SK-N-SH (cell line): ENCODE data around the gene PSME4. TPM values are rescaled to one million over a fixed set of nuclear protein-coding genes. Genes with fewer than 3 reads are reported as not detected.

Experiments
- CTCF ChIA-PET: fragments of 300-600, 350-600 bp; formaldehyde crosslinking; extraction: SDS; loops from one replicate; lab custom pipeline; 2021; lab: Yijun Ruan, JAX
- POLR2A ChIA-PET: fragments of 350-600 bp; sonication (Branson Sonifier 250); formaldehyde crosslinking; extraction: SDS; loops from one replicate; lab custom pipeline; 2020; ENCODE audit warnings: antibody characterized with exemption, inconsistent platforms; lab: Yijun Ruan, JAX
- DNase-seq: peaks from one replicate; pipeline ENCODE4 v3.0.0; 2012
- H2AFZ ChIP-seq: fragments of 200-600 bp; sonication (generic); 2 replicates; pipeline ENCODE4 v1.8.1; 2016; ENCODE audit warnings: antibody characterized with exemption, mild to moderate bottlenecking, low read depth
- H3F3A ChIP-seq: fragments of 200-600 bp; sonication (generic); replicated peaks from 2 replicates; pipeline ENCODE3; 2016; ENCODE audit warnings: antibody characterized with exemption, mild to moderate bottlenecking; ENCODE audit not compliant: insufficient read depth
- H3K27ac ChIP-seq, 2 experiments: fragments of 200-500 bp in 1 of 2; fragments of 200-600 bp in 1 of 2; sonication (Bioruptor generic) in 1 of 2; sonication (generic), shearing (Covaris generic) in 1 of 2; 2 replicates each; pipeline versions ENCODE4 v1.5.1 to v1.6.1; 2014 to 2016; ENCODE audit warnings: low read depth in 2 of 2, inconsistent platforms in 1 of 2, low read length in 1 of 2, mild to moderate bottlenecking in 1 of 2, mixed read lengths in 1 of 2
- H3K27me3 ChIP-seq: fragments of 200-600 bp; sonication (generic), shearing (Covaris generic); 2 replicates; pipeline ENCODE4 v1.6.1; 2016; ENCODE audit warnings: mixed run types; ENCODE audit not compliant: insufficient read depth
- H3K36me3 ChIP-seq, 2 experiments: fragments of 200-500 bp in 1 of 2; fragments of 200-600 bp in 1 of 2; sonication (Bioruptor generic) in 1 of 2; sonication (generic) in 1 of 2; replicated peaks in 1 of 2; 2 replicates each; pipeline versions ENCODE3 to v1.5.1; 2014 to 2016; ENCODE audit warnings: low read length in 1 of 2, mild to moderate bottlenecking in 1 of 2; ENCODE audit not compliant: insufficient read depth in 2 of 2, control insufficient read depth in 1 of 2
- H3K4me1 ChIP-seq, 2 experiments: fragments of 200-500 bp in 1 of 2; fragments of 200-600 bp in 1 of 2; sonication (Bioruptor generic) in 1 of 2; sonication (generic), shearing (Covaris generic) in 1 of 2; 2 replicates each; pipeline versions ENCODE4 v1.5.1 to v1.6.1; 2014 to 2016; ENCODE audit warnings: low read depth in 1 of 2, low read length in 1 of 2, mixed run types in 1 of 2; ENCODE audit not compliant: insufficient read depth in 2 of 2, control insufficient read depth in 1 of 2
- H3K4me2 ChIP-seq: fragments of 200-600 bp; sonication (generic), shearing (Covaris generic); 2 replicates; pipeline ENCODE4 v1.6.1; 2017; ENCODE audit warnings: mixed run types
- H3K4me3 ChIP-seq, 2 experiments: fragments of 200-500 bp in 1 of 2; fragments of 200-600 bp in 1 of 2; sonication (Bioruptor generic) in 1 of 2; sonication (generic), shearing (Covaris generic) in 1 of 2; 2 replicates each; pipeline versions ENCODE4 v1.5.1 to v1.8.1; 2014 to 2016; ENCODE audit warnings: low read depth in 2 of 2, inconsistent platforms in 1 of 2, low read length in 1 of 2, mild to moderate bottlenecking in 1 of 2, mixed read lengths in 1 of 2, moderate library complexity in 1 of 2
- H3K79me2 ChIP-seq: fragments of 200-600 bp; sonication (generic); 2 replicates; pipeline ENCODE4 v1.8.1; 2017; ENCODE audit warnings: mild to moderate bottlenecking; ENCODE audit not compliant: insufficient read depth
- H3K9ac ChIP-seq: fragments of 200-600 bp; sonication (generic); 2 replicates; pipeline ENCODE4 v1.6.1; 2017; ENCODE audit warnings: mixed run types
- H3K9me2 ChIP-seq: fragments of 200-600 bp; sonication (generic); 2 replicates; pipeline ENCODE4 v1.6.1; 2017; ENCODE audit warnings: mixed run types
- H3K9me3 ChIP-seq: fragments of 200-600 bp; sonication (generic); 2 replicates; pipeline ENCODE4 v1.6.1; 2017; ENCODE audit warnings: mixed run types, mild to moderate bottlenecking, moderate library complexity
- H4K20me1 ChIP-seq: fragments of 200-600 bp; sonication (generic); 2 replicates; pipeline ENCODE4 v1.6.1; 2017; ENCODE audit warnings: mild to moderate bottlenecking, mixed run types; ENCODE audit not compliant: insufficient read depth
- EP300 ChIP-seq, 2 experiments: IDR thresholded peaks; 2 replicates each; pipeline versions ENCODE4 v1.4.0 to v1.6.1; 2012; ENCODE audit warnings: borderline replicate concordance in 1 of 2, low read depth in 1 of 2, low read length in 1 of 2
- EZH2phosphoT487 ChIP-seq: fragments of 200-600 bp; sonication (generic); IDR thresholded peaks from 2 replicates; pipeline ENCODE4 v1.6.1; 2017; ENCODE audit warnings: low read depth, mixed run types, mild to moderate bottlenecking, antibody characterized with exemption, moderate library complexity, borderline replicate concordance
- GABPA ChIP-seq: IDR thresholded peaks from 2 replicates; pipeline ENCODE4 v1.4.0; 2012; ENCODE audit warnings: low read depth, mild to moderate bottlenecking
- IRF3 ChIP-seq: fragments of 150-350 bp; IDR thresholded peaks from 2 replicates; pipeline ENCODE4 v1.6.1; 2016; ENCODE audit warnings: mild to moderate bottlenecking, low read depth, low read length
- JUND ChIP-seq: IDR thresholded peaks from 2 replicates; pipeline ENCODE4 v1.4.0; 2012
- MAX ChIP-seq: IDR thresholded peaks from 2 replicates; pipeline ENCODE4 v1.4.0; 2012; ENCODE audit warnings: low read depth
- NRF1 ChIP-seq: IDR thresholded peaks from 2 replicates; pipeline ENCODE4 v1.6.1; 2012; ENCODE audit warnings: low read depth, mild to moderate bottlenecking, low read length
- RCOR1 ChIP-seq: fragments of 150-350 bp; IDR thresholded peaks from 2 replicates; pipeline ENCODE4 v1.6.1; 2017; ENCODE audit warnings: antibody characterized with exemption, low read length
- RFX5 ChIP-seq: IDR thresholded peaks from 2 replicates; pipeline ENCODE4 v1.6.1; 2012; ENCODE audit warnings: mild to moderate bottlenecking, improper control_type of control experiment, low read length
- RXRA ChIP-seq: IDR thresholded peaks from 2 replicates; pipeline ENCODE4 v1.4.0; 2012; ENCODE audit warnings: low read depth, mild to moderate bottlenecking, borderline replicate concordance
- WGBS: methylation state at CpG from one replicate; pipeline ENCODE4 v1.1.6; 2017; ENCODE audit warnings: low lambda C conversion rate; 5-methylcytosine and 5-hydroxymethylcytosine counted together
- polyA plus RNA-seq, 3 experiments: library from polyadenylated mRNA; depleted of rRNA; stranded (reverse); fragments of >200 nt; gene quantifications; 2 replicates each; pipeline ENCODE4 v1.2.3, GENCODE V29; 2012
- TF ChIP-seq, protein P1 (sequence below): fragments of 200-600 bp; sonication (generic); IDR thresholded peaks from 2 replicates; pipeline ENCODE4 v1.6.1; 2017; ENCODE audit warnings: antibody characterized with exemption, mild to moderate bottlenecking, moderate library complexity
- TF ChIP-seq, protein P2 (sequence below): fragments of 150-350 bp; IDR thresholded peaks from 2 replicates; pipeline ENCODE4 v1.6.1; 2017; ENCODE audit warnings: antibody characterized with exemption, low read length, low read depth, borderline replicate concordance

PSME4 gene
- polyA plus RNA-seq, 1 of the 3 experiments (the other 2 are of a cell fraction) = 12.8 TPM

GRCh38 chr2:53861824-53862223 lies 109.0 kb downstream of the PSME4 start (continued):
- TF ChIP-seq, protein P1, sequence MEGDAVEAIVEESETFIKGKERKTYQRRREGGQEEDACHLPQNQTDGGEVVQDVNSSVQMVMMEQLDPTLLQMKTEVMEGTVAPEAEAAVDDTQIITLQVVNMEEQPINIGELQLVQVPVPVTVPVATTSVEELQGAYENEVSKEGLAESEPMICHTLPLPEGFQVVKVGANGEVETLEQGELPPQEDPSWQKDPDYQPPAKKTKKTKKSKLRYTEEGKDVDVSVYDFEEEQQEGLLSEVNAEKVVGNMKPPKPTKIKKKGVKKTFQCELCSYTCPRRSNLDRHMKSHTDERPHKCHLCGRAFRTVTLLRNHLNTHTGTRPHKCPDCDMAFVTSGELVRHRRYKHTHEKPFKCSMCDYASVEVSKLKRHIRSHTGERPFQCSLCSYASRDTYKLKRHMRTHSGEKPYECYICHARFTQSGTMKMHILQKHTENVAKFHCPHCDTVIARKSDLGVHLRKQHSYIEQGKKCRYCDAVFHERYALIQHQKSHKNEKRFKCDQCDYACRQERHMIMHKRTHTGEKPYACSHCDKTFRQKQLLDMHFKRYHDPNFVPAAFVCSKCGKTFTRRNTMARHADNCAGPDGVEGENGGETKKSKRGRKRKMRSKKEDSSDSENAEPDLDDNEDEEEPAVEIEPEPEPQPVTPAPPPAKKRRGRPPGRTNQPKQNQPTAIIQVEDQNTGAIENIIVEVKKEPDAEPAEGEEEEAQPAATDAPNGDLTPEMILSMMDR = no peak
- TF ChIP-seq RCOR1 (no peak), EP300 (IDR thresholded peaks at IDR 0.05; ENCODE audit: borderline replicate concordance in 1 of 2, low read depth in 1 of 2, low read length in 1 of 2) (no peak)

DNA sequence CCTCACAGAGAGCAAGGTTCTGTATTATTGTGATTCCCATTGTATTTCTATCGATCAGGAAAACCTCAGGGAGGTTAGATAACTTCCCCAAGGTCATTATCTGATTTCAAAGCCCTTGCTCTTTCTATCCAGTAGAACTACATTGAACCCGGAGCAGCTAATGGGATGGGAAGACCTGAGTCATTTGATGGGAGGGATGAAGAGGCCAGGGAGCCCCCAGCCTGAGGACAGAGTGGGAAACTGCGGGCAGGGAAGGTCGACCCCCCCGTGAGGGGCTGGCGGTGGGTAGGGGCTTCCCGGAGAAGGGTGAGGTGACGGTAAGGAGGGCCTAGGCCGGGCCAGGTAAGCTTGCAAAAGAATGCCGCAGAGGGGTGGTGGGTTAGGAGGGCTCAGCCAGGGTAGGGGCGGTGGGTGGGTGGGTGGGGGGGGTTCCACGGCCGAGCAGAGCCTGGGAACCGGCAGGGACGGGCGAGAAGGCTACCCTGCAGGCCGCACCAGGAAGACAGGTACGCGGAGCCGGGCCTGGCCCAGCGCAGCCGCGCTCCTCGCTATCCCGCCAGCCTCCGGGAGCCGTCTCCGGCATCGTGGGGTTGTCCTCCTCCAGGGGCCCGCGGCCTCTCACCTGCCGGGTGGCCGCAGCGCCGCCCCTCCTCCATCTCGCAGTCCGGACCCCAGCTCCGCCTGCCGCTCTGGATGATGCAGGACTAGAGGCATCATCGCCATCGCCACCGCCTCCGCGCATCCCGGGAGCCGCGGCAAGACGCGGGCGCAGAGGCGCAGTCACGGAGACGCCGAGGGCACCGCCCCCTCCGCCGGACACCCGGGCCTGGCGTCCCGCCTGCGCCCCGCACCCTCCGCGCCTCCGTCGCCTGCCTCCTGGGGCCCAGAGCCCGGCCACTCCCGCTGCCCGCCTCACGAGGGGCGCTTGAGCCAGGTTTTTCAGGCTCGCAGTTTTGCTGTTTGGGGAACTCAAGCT lies 111.3 kb downstream of the PSME4 start, which contains the start of gene GPR75:
TSS of gene GPR75 (minus strand) at position 762 of the 976 bp plus-strand sequence. CDS start 5,211 bp downstream, outside the sequence.
- H3F3A ChIP-seq = no peaks in the 10 kb centered on the region
- no peaks in the 10 kb centered on the region; a peak in 2 of 4 replicates for H3K4me1 ChIP-seq
- H3K27me3 ChIP-seq = no peaks in the 10 kb centered on the region
- H3K4me2 ChIP-seq = no peak within 1 kb of the TSS
- no peaks in the 10 kb centered on the region for H3K9me3 ChIP-seq
- no peaks in the 10 kb centered on the region for H3K79me2 ChIP-seq
- no peaks in the 10 kb centered on the region for H3K9me2 ChIP-seq
- H2AFZ ChIP-seq = no peak within 1 kb of the TSS
- ChIA-PET CTCF (interaction anchor here (0.6 kb wide), 1 partner anchor 141 kb away, joined by 3 read pairs; no protein-coding TSS in a partner anchor), POLR2A (no interaction called here)
- H3K27ac ChIP-seq = no peak within 1 kb of the TSS
- no peak within 1 kb of the TSS for H3K4me3 ChIP-seq
- no peak within 1 kb of the TSS for H3K9ac ChIP-seq
- TF ChIP-seq RFX5 (no peak), EZH2phosphoT487 (no peak), NRF1 (no peak), JUND (no peak), GABPA (no peak), RCOR1 (no peak), MAX (no peak), IRF3 (no peak), RXRA (no peak)
- TF ChIP-seq, protein P2, sequence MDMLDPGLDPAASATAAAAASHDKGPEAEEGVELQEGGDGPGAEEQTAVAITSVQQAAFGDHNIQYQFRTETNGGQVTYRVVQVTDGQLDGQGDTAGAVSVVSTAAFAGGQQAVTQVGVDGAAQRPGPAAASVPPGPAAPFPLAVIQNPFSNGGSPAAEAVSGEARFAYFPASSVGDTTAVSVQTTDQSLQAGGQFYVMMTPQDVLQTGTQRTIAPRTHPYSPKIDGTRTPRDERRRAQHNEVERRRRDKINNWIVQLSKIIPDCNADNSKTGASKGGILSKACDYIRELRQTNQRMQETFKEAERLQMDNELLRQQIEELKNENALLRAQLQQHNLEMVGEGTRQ = no peak
- H3K36me3 ChIP-seq = peaks cover 28 to 29% of the 10 kb centered on the region in 2 experiments
- WGBS = 94% methylated on average over 44 of the region's 72 CpGs
- H4K20me1 ChIP-seq = no peaks in the 10 kb centered on the region
- DNase-seq = peak; percentile 27
